ENCODE results near the gene ANO7. TPM values are rescaled to one million over a fixed set of nuclear protein-coding genes. Genes with fewer than 3 reads are reported as not detected.

ANO7 gene
- polyA plus RNA-seq, 1 of the 3 experiments (the other 2 are of a cell fraction): 0.81 TPM

DNA sequence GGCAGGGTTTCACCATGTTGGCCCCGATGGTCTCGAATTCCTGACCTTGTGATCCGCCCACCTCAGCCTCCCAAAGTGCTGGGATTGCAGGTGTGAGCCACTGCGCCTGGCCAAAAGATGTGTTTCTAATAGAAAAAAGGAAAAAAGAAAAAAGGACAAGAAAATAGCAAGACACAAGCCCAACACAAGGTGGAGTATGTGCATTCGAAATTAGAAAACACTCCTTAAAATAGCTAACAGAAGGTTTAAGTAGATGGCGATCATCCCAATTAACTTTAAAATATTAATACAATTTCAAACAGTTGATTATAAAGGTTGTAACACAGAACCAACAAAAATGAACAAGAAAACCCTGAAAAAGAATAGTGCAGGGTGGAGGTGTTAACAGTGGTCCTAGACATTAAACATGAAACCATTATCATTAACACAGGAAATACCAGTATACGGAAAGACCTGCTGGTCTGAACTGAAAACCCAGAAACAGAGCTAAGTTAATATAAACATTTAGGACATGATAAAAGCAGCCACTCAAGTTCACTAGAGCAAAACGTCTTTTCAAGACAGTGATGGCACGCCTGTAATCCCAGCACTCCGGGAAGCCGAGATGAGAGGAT, 69.0 kb downstream of the ANO7 start:
- peaks cover 56% of the 10 kb centered on the region for H4K20me1 ChIP-seq (ENCODE audit: insufficient read depth)
- no peak for DNase-seq
- peaks cover 81 to 83% of the 10 kb centered on the region in 2 experiments for H3K36me3 ChIP-seq (replicated peaks in 1 of 2; ENCODE audit: control insufficient read depth in 1 of 2, insufficient read depth in 2 of 2, low read length in 1 of 2)
- H3K4me2 ChIP-seq: no peak overlapping the region
- H3K4me1 ChIP-seq (ENCODE audit: control insufficient read depth in 1 of 2, insufficient read depth in 2 of 2, low read depth in 1 of 2, low read length in 1 of 2): no peaks in the 10 kb centered on the region
- peaks cover 82% of the 10 kb centered on the region for H3K79me2 ChIP-seq (ENCODE audit: insufficient read depth)
- H3F3A ChIP-seq (replicated peaks; ENCODE audit: insufficient read depth): peaks cover 14% of the 10 kb centered on the region
- TF ChIP-seq GABPA (IDR thresholded peaks at IDR 0.05; ENCODE audit: low read depth): no peak
- TF ChIP-seq FOSL2 (IDR thresholded peaks at IDR 0.05; ENCODE audit: borderline replicate concordance, low read depth): no peak
- no peak for TF ChIP-seq ELF1 (IDR thresholded peaks at IDR 0.05)
- TF ChIP-seq RXRA (IDR thresholded peaks at IDR 0.05; ENCODE audit: borderline replicate concordance, low read depth): no peak
- no peak for TF ChIP-seq PBX3 (IDR thresholded peaks at IDR 0.05)
- no peak for TF ChIP-seq ZBTB33 (IDR thresholded peaks at IDR 0.05; ENCODE audit: borderline replicate concordance, low read depth)
- no peaks in the 10 kb centered on the region for H3K9me2 ChIP-seq
- H2AFZ ChIP-seq (ENCODE audit: low read depth): no peak overlapping the region
- WGBS (ENCODE audit: low lambda C conversion rate): 92% methylated on average over 11 of the region's 11 CpGs
- no peak overlapping the region for H3K9ac ChIP-seq
- no peak overlapping the region for H3K4me3 ChIP-seq (ENCODE audit: low read depth in 2 of 2, low read length in 1 of 2)
- ChIA-PET POLR2A (interaction anchor here (1.5 kb wide), 1 partner anchor 57 kb away, joined by 5 read pairs; no protein-coding TSS in a partner anchor), CTCF (interaction anchor here (1.1 to 1.7 kb wide), 3 partner anchors 10 to 55 kb away, joined by 3 to 8 read pairs (median 7); no protein-coding TSS in a partner anchor)
- no peak overlapping the region for H3K27ac ChIP-seq (ENCODE audit: low read depth in 2 of 2, low read length in 1 of 2)
- no peaks in the 10 kb centered on the region for H3K27me3 ChIP-seq (ENCODE audit: insufficient read depth)
- H3K9me3 ChIP-seq: no peaks in the 10 kb centered on the region

DNA sequence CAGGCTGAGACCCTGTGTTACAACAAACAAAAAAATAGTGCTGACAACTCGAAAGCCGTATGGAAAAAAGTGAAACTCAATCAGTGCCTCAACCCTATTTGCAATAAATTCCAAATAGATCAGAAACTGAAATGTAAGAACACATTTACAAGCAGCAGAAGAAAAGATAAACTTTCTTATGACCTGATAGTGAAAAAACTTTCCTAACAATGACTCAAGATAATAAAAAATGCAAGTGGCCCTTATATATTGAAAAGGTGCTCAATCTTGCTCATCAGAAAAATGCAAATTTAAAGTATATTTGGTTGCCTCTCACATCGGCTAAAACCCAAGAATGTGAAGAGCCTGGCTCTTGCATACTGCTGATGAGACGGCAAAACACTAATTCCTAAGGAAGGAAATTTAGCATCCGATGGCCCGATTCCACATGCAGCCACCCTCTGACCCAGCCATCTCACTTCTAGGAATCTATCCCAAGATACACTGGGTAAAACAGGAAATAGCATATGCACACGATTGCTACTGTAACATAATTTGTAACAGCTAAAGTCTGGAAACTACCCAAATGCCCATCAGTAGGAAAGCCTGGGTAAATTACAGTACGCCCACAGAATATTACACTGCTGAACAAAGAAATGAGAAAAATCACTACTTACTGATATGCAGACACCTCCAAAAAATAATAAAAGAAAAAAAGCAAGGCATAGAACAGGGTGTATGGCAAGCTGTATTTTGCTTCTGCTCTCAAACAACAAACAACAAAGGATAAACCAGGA, 70.2 kb downstream of the ANO7 start:
- whole genome bisulfite sequencing (ENCODE audit: low lambda C conversion rate): 86% methylated on average over 8 of the region's 8 CpGs
- no peaks in the 10 kb centered on the region for H3K27me3 ChIP-seq (ENCODE audit: insufficient read depth)
- H4K20me1 ChIP-seq (ENCODE audit: insufficient read depth): peaks cover 56% of the 10 kb centered on the region
- H3K4me2 ChIP-seq: no peak overlapping the region
- no peak overlapping the region for H2AFZ ChIP-seq (ENCODE audit: low read depth)
- no peaks in the 10 kb centered on the region for H3K9me2 ChIP-seq
- no peaks in the 10 kb centered on the region for H3K4me1 ChIP-seq (ENCODE audit: control insufficient read depth in 1 of 2, insufficient read depth in 2 of 2, low read depth in 1 of 2, low read length in 1 of 2)
- POLR2A ChIA-PET: no interaction called here
- peaks cover 11% of the 10 kb centered on the region for H3F3A ChIP-seq (replicated peaks; ENCODE audit: insufficient read depth)
- H3K27ac ChIP-seq (ENCODE audit: low read depth in 2 of 2, low read length in 1 of 2): no peak overlapping the region
- CTCF ChIA-PET: interaction anchor here (1.1 to 1.7 kb wide), 3 partner anchors 9 to 53 kb away, joined by 3 to 8 read pairs (median 7); no protein-coding TSS in a partner anchor
- no peaks in the 10 kb centered on the region for H3K9me3 ChIP-seq
- no peak overlapping the region for H3K9ac ChIP-seq
- peaks cover 83% of the 10 kb centered on the region for H3K79me2 ChIP-seq (ENCODE audit: insufficient read depth)
- no peak overlapping the region for H3K4me3 ChIP-seq (ENCODE audit: low read depth in 2 of 2, low read length in 1 of 2)
- peaks cover 78 to 81% of the 10 kb centered on the region in 2 experiments for H3K36me3 ChIP-seq (replicated peaks in 1 of 2; ENCODE audit: control insufficient read depth in 1 of 2, insufficient read depth in 2 of 2, low read length in 1 of 2)
- no peak for DNase-seq
- TF ChIP-seq CHD2 (IDR thresholded peaks at IDR 0.05; ENCODE audit: low read length, partially characterized antibody) (no peak), USF1 (IDR thresholded peaks at IDR 0.05; ENCODE audit: borderline replicate concordance, low read depth) (no peak), MEF2A (IDR thresholded peaks at IDR 0.05; ENCODE audit: borderline replicate concordance, low read depth) (no peak), RAD21 (IDR thresholded peaks at IDR 0.05; ENCODE audit: low read length) (no peak), FOXM1 (IDR thresholded peaks at IDR 0.05; ENCODE audit: low read depth) (no peak), RCOR1 (IDR thresholded peaks at IDR 0.05; ENCODE audit: low read length) (no peak), ZBTB33 (IDR thresholded peaks at IDR 0.05; ENCODE audit: borderline replicate concordance, low read depth) (no peak), ELF1 (IDR thresholded peaks at IDR 0.05) (no peak), FOSL2 (IDR thresholded peaks at IDR 0.05; ENCODE audit: borderline replicate concordance, low read depth) (no peak), EZH2phosphoT487 (IDR thresholded peaks at IDR 0.05; ENCODE audit: borderline replicate concordance, low read depth) (no peak), NRF1 (IDR thresholded peaks at IDR 0.05; ENCODE audit: low read depth, low read length) (no peak)
- TF ChIP-seq, protein P1, sequence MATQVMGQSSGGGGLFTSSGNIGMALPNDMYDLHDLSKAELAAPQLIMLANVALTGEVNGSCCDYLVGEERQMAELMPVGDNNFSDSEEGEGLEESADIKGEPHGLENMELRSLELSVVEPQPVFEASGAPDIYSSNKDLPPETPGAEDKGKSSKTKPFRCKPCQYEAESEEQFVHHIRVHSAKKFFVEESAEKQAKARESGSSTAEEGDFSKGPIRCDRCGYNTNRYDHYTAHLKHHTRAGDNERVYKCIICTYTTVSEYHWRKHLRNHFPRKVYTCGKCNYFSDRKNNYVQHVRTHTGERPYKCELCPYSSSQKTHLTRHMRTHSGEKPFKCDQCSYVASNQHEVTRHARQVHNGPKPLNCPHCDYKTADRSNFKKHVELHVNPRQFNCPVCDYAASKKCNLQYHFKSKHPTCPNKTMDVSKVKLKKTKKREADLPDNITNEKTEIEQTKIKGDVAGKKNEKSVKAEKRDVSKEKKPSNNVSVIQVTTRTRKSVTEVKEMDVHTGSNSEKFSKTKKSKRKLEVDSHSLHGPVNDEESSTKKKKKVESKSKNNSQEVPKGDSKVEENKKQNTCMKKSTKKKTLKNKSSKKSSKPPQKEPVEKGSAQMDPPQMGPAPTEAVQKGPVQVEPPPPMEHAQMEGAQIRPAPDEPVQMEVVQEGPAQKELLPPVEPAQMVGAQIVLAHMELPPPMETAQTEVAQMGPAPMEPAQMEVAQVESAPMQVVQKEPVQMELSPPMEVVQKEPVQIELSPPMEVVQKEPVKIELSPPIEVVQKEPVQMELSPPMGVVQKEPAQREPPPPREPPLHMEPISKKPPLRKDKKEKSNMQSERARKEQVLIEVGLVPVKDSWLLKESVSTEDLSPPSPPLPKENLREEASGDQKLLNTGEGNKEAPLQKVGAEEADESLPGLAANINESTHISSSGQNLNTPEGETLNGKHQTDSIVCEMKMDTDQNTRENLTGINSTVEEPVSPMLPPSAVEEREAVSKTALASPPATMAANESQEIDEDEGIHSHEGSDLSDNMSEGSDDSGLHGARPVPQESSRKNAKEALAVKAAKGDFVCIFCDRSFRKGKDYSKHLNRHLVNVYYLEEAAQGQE (IDR thresholded peaks at IDR 0.05; ENCODE audit: low read depth, low read length): no peak

Data from SK-N-SH (cell line).